SIG-M5 treated with dmso at 0.1 percent for 504 hours (cell line): ENCODE data around the gene IL22RA1.
A peak's percentile ranks its signal among the peaks of the same experiment; 100 is the strongest.

Experiments
- DNase-seq: peaks from one replicate; lab custom pipeline; 2025; ENCODE audit not compliant: unreplicated experiment; lab: John Stamatoyannopoulos, UW

Gene IL22RA1

GRCh38 chr1:24117132-24117531 lies 25.8 kb downstream of the IL22RA1 start:
- no peak for DNase-seq

- DNase-seq: no peak
These were observed 28.2 kb downstream of the IL22RA1 start for GRCh38 chr1:24114753-24115152.

- no peak for DNase-seq
These were observed 29.3 kb downstream of the IL22RA1 start for GRCh38 chr1:24113641-24114033.

GRCh38 chr1:24111996-24112779 lies 30.8 kb downstream of the IL22RA1 start, which contains the start of gene MYOM3:
MYOM3 (minus strand) TSS chr1:24112135; CDS start chr1:24108636, 3,499 bp downstream.
- DNase-seq: peak; percentile 30

- no peak for DNase-seq
These were observed 31.5 kb downstream of the IL22RA1 start for GRCh38 chr1:24111262-24111995.

- DNase-seq: no peak
These were observed 32.2 kb downstream of the IL22RA1 start for GRCh38 chr1:24110642-24111261.

DNA sequence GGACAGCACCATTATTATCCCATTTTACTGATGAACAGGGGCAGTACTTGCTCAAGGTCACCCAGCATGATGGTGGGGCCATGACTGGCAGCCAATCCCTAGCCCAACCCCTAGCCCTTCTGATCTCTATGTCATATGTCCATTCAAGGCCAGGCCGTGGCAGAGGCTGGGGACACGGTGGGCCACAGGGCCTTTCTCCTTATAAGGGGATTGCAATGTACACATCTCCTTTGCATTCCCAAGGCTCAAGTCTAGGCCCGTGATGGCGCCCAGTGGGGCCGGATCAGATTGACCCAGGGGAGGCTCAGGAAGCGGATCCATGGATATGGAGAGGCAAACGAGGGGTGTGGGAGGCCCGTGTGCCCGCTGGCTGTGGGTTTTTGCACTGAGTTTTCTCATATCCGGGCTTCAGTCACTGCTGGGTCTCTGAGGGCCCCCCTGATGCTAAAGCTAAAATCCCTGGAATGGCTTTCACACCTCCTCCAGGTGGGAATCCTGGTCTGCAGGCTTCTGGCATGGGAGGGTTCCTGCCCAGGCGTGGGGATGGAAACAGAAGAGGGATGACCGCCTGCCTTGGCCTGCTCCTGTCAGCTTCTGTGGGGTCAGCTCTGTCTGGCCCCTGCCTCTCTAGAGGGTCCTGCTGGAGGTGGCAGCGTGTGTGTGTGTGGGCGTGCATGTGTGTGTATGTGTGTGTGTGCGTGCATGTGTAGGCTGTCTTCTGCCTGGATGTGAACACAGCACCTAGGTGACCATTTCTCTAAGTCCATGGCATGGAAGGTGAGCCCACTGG lies 33.1 kb downstream of the IL22RA1 start:
- DNase-seq: no peak

- no peak for DNase-seq
These were observed 33.8 kb downstream of the IL22RA1 start for GRCh38 chr1:24109166-24109483.

GRCh38 chr1:24108334-24109165 lies 34.4 kb downstream of the IL22RA1 start:
- no peak for DNase-seq

DNA sequence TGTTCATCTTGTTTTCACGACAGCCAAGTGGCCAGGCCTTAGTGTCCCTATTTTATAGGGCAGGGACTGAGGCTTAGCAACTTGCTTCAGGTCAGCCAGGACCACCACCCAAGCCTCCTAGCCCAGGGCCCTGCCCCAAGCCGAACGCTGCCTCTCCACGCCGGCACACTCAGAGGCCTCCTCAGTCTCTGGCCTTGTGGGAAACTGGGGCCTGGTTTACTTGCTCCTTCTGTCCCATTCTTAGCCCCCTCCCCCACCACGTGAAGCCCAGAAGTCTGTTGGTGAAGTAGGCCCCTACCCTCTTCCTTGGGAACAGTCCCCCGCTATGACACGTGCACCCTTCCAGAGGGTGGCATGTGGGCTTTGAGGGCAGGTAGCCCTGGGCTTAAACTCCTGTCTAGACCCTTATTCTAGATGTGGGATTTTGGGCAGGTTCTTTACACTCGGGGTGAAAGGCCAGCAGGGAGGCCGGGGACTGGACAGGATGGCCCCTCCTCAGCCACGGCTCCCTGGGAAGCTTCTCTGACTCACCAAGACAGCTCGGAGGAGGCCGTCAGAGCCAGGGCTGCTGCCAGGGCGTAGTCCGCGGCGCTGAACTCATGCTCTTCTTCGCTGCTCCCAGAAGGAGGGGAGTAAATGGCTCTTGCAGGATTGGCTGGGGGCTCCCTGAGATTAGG lies 35.3 kb downstream of the IL22RA1 start:
- DNase-seq: no peak

DNA sequence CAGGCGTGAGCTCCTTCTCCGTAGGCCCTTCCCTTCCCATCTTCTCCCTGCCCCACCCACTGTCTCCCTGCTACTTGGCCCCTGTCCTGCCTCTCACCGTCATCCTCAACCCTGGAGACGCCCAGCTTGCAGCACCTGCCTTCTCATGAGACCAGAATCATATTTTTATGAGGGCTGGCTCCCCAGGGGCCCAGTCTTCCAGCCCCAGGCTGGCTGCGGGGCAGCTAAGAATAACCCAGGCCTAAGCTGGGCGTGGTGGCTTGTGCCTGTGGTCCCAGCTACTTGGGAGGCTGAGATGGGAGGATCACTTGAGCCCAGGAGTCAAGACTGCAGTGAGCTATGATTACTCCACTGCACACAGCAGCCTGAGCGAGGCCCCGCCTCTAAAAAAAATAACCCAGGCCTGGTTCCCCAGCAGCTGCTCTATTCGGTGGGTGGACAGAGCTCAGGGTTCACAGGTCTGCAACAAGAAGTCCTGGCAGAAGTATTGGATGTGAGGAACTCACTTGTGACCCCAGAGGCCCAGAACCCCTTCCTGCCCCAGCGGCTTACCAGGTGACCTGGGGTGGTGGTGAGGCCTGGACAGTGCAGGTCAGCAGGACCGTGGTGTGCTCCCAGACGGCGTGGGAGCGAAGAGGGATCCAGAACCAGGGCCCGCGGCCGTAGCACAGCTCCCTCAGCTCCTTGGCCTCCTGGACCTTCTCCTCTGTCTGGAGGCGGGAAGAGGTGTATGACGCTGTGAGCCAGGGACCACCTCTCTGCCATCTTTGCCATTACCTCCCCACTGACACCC lies 37.4 kb downstream of the IL22RA1 start:
- no peak for DNase-seq

- no peak for DNase-seq
These were observed 38.1 kb downstream of the IL22RA1 start for GRCh38 chr1:24104854-24105253.

- no peak for DNase-seq
These were observed 39.1 kb downstream of the IL22RA1 start for GRCh38 chr1:24103879-24104278.

DNA sequence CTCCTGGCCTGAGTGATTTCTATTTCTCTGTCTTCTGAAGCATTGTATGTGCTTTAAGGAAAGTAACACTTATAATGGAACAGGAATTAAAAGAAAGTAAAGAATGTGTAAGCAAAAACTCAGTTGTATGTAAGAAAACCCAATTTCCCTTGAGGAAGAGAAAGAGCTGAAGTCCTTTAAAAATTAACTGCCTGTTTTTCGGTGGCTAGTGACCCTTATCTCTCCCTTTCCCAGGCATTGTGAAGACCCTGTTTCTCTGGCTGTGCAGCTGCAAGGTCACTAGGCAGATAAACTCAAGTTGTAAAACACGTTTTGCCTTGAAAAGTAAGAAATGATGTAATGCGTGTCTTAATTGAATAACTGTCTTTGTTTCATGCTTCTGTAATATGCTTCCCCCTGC lies 39.5 kb downstream of the IL22RA1 start:
- no peak for DNase-seq

DNA sequence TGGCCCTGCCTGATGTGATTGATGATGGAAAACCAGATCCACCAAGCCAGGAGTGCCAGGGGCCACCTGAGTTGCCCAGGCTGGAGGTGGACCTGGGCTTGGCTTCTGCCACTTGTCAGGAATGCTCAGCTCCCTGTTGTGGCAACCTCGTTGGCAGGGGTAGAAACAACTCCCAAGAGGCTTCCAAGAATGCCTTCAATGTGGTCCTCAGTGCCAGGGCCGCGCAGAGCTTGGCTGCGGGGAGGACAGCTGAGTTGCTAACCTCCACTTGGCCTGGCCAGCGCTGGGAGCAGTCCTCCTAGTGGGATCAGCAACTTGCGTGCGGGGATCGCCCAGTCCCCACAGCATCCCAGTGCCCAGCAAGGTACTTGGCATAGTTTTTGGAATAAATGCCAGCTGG lies 40.0 kb downstream of the IL22RA1 start:
- DNase-seq: no peak

DNA sequence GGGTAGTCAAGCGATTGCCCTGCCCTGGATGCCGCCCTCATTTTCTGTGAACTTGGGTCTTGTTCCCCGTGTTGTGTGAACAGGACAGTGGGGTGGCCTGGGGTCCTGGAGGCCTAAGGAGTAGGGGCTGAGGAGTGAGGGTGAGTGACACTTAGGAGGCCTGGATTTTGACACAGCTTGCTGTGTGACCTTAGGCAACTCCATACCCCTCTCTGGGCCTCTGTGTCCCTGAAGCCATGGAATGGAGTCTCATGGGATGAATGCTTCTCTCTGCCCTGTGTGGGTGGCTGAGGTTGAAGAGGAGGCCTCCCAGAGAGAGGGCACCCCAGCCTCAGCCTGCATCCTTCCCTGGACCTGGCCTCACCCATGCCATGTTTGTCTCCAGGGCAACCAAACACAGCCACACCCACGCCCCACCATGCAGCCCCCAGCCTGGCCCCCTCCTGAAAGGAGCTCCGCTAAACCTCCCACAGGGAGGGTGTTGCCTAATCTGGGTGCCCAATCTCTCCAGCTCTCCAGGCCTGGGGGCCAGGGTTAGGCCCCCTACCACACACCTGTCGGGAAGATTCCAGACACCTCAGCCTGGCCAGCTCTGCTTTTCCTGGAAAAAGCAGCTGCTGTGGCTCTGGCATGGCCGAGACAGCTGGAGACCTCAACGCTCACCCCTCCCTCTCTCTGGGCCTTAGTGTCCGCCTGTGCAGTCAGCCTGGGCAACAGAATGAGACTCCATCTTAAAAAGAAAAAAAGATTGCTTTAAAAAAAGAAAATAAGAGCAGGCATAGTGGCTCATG lies 40.9 kb downstream of the IL22RA1 start:
- no peak for DNase-seq

DNA sequence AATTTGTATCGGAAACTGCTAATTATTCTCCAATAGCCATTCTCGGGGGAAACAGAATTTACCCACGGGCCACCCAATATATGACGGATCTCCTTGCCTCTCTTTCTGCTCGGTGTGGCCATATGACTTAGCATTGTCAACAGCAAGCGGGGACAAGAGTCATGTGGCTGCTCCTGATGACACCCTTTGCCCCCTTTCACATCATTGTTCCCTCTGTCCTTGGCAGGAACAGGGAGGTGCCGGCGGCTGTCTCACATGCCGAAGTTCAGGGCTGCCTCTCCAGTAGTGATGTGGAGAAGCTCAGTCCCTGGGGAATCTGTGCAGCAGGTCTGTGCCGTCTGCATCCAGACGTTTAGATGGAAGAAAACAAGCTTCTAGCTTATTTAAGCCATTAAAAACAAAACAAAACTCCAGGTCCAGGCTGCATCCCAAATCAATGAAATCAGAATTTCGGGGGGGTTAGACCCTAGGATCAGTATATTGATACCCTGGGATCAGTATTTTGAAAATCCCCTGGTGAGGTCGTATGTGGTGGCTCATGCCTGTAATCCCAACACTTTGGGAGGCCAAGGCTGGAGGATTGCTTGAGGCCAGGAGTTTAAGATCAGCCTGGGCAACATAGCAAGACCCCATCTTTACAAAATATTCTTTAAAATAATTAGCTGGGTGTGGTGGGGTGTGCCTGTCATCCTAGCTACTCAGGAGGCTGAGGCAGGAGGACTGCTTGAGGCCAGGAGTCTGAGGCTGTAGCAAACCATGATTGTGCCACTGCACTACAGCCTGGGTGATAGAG lies 41.8 kb downstream of the IL22RA1 start:
- DNase-seq: no peak
